MM.1S (cell line): Measurements from ENCODE around the gene LRWD1.

Experiments used
- EZH2 ChIP-seq: fragments of 300-600 bp; sonication (generic); optimal IDR thresholded peaks from 2 replicates; pipeline ENCODE3; 2017; ENCODE audit warnings: low read depth, mild to moderate bottlenecking, antibody characterized with exemption, low read length, mixed read lengths
- TF ChIP-seq, protein P1 (sequence below): fragments of 300-600 bp; sonication (generic); IDR thresholded peaks from 2 replicates; pipeline ENCODE4 v1.5.1; 2016; ENCODE audit warnings: antibody characterized with exemption, low read length, mixed read lengths

GRCh38 chr7:102466097-102466496, 1.3 kb downstream of the LRWD1 start:
- TF ChIP-seq, protein P1, sequence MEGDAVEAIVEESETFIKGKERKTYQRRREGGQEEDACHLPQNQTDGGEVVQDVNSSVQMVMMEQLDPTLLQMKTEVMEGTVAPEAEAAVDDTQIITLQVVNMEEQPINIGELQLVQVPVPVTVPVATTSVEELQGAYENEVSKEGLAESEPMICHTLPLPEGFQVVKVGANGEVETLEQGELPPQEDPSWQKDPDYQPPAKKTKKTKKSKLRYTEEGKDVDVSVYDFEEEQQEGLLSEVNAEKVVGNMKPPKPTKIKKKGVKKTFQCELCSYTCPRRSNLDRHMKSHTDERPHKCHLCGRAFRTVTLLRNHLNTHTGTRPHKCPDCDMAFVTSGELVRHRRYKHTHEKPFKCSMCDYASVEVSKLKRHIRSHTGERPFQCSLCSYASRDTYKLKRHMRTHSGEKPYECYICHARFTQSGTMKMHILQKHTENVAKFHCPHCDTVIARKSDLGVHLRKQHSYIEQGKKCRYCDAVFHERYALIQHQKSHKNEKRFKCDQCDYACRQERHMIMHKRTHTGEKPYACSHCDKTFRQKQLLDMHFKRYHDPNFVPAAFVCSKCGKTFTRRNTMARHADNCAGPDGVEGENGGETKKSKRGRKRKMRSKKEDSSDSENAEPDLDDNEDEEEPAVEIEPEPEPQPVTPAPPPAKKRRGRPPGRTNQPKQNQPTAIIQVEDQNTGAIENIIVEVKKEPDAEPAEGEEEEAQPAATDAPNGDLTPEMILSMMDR: no peak
- no peak for TF ChIP-seq EZH2
